NCI-H2227 (cell line): Measurements from ENCODE around the gene AKT2.

ENCODE experiments used
- DNase-seq: peaks from one replicate; lab custom pipeline; 2025; ENCODE audit not compliant: unreplicated experiment; lab: John Stamatoyannopoulos, UW

The AKT2 gene

GRCh38 chr19:40237791-40238190 is 47.4 kb downstream of the AKT2 start:
- no peak for DNase-seq

GRCh38 chr19:40236366-40236765 is 48.8 kb downstream of the AKT2 start:
- DNase-seq = no peak

DNA sequence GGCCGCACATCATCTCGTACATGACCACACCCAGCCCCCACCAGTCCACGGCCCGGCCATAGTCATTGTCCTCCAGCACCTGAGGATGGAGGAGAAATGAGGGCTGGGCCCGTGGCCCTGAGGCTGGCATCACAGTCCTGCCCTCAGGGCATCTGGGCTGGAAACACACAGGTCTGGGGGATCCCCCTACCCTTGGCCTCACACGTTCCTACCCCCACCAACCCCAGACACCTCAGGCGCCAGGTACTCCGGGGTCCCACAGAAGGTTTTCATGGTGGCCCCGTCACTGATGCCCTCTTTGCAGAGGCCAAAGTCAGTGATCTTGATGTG is 49.2 kb downstream of the AKT2 start:
- no peak for DNase-seq

DNA sequence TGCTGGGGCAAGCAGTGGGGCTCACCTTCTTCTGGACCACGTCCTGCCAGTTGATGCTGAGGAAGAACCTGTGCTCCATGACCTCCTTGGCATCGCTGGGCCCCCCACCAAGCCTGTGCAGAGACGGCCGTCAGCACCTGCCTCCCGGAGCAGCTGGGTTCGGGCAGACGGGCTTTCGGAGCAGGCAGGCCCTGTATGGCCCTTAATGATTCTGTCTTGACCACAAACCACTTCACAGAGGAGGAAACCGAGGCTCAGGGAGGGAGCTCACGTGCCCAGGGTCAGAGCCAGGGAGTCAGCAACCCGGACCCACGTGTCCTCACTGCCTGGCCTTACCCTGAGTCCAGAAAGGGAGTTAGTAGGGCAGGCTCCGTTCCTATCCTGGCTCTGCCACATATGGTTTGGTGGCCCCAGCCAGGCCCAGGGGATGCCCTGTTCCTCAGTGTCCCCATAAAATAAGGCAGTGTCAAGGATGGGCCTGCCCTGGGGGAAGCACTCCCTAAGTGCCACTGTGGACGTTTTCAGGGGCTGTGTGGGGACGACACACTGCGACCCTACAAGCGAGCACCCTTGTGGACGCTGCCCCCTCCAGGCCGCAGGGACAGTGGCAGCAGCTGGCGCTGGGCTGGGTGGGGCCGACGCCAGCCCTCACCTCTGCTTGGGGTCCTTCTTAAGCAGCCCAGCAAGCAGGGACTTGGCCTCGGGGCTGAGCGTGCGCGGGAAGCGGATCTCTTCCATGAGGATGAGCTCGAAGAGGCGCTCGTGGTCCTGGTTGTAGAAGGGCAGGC is 49.7 kb downstream of the AKT2 start:
- no peak for DNase-seq

GRCh38 chr19:40234429-40235237 is 50.5 kb downstream of the AKT2 start:
- DNase-seq = no peak

GRCh38 chr19:40233811-40234389 is 51.2 kb downstream of the AKT2 start:
- DNase-seq = no peak

DNA sequence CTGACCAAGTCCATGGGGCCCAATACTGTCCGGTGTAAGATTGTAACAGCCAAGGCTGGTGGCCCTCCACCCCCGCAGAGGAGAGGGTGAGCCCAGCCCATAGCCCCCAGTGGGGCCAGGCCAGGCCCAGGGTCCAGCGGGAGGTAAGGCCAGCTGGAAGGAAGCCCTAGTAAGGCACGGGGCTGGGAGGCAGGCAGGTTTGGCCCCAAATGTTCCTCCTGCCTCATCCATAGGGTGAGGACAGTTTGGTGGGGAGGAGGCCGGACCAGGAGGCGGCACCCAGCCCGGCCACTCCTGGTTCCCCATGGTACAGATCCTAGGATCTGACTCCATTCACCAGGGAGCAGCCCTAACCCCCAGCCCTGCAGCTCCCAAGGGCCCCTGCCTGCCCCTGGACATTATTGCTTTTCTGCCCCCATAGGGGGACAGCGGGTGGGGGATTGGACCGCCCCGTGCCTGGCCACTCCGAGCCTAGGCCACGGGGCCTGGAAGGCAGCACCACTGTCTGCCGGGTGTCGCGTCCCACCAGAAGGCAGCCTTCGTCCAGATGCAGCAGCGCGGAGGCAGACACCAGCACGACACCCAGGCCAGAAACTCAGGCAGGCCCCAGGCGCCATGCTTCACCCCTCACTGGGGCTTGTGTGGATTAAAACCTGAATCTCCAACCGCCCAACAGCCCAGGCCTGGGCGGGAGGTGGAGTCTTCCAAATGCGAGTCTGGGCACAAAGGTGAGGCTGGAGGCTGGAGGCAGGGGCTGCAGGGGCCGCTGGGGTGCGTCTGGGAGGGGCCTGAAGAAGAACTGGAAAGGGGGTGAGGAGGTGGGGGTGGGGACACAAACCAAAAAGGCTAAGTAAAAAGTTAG is 52.0 kb downstream of the AKT2 start:
- DNase-seq = no peak

DNA sequence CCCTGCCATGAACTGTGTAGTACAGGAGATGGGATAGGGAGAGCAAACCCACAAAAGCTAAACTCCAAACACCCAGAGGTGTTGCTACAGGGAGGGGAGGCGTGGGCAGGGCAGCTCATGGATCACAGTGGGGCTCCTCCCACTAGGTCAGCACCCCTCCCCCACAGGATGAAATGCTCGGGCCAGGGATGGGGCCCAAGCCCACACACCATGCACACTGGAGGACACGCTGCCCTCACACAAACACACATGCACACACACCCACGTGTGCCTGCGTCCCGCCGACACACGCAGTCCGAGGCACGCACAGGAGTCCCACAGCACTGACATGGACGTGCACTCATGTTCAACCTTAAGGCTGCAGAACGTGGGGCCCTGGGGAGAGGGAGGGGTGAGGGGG is 52.7 kb downstream of the AKT2 start:
- DNase-seq = peak; percentile 49

DNA sequence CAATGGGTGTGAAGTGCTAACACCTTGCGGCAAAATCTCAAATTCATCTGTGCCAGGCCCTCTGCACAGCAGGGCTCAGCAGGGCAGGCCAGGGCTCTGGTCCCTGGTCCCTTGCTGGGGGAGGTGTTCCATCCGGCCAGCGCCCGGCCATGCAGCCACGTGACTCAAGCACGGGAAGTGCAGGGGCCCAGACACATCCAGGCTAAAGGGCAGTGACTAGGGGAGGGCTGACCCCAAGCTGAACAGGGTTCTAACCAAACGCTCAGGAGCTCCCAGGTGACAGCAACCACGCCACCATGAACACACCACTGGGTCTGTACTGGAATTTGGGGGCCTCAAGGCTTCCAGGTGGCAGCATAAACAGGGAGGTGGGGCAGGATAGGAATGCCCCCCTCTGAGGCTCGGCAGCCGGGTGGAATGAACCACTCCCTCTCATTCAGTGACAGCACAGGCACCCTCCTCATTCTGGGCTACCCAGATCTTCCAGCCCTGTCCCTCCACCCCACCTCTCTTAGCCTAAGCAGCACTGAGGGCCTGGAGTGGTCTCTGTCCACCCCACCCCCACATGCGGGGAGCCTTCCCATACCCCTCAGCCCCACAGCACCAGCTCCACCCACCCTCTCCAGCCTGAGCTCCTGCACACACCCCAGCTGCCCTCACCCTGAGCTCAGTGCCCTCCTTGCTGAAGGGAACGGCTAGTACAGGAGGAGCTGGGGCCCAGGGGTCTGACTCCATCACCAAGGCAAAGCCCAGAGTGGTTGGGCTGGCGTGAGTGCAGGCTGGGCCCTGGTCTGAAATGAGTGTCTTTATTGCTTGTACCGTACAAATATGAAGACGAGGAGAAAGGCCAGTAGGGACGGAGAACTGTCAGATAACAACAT is 53.4 kb downstream of the AKT2 start:
- peak; percentile 50 for DNase-seq

GRCh38 chr19:40231057-40231456 is 54.1 kb downstream of the AKT2 start:
- DNase-seq = no peak

GRCh38 chr19:40229926-40230417 is 55.2 kb downstream of the AKT2 start:
- no peak for DNase-seq

- DNase-seq = no peak
Measured at GRCh38 chr19:40229484-40229883, 55.7 kb downstream of the AKT2 start.

DNA sequence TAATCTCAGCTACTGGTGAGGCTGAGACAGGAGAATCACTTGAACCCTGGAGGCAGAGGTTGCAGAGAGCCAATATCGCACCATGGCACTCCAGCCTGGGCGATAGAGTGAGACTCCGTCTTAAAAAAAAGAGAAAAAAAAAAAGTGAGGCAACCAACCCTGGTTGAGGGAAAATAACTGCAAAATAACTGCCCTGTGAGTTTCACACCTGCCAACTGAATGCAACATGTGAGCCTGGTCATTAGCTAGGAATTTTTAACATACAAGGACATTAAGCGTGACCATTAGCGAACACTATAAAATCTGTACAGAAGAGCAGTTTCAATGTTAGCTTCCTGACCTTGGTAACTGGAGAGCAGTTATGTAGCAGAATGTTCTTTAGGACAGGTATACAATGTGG is 56.3 kb downstream of the AKT2 start:
- DNase-seq = no peak

DNA sequence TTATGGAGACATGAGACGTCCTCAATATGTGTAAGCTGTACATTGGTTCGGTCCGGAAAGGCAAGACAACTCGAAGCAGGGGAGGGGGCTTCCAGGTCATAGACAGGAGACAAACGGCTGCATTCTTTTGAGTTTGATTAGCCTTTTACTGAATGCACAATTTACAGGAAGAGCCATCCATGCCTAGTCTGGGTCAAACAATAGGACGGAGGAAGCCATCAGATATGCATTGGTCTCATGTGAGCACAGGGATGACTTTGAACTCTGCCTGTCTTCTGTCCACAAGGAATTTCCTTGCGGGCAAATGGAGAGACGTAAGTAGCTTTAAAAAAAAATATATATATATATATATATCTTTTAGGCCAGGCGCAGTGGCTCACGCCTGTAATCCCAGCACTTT is 56.8 kb downstream of the AKT2 start:
- no peak for DNase-seq

- DNase-seq = no peak
Measured at GRCh38 chr19:40225440-40226305, 59.5 kb downstream of the AKT2 start.

- DNase-seq = no peak
Measured at GRCh38 chr19:40224342-40225150, 60.6 kb downstream of the AKT2 start.

- no peak for DNase-seq
Measured at GRCh38 chr19:40223135-40223822, 61.9 kb downstream of the AKT2 start.
